SIG-M5 (cell line): ENCODE results near the gene SETD4.

ENCODE experiments used
- DNase-seq: peaks from one replicate; lab custom pipeline; 2025; lab: John Stamatoyannopoulos, UW

SETD4 gene

DNA sequence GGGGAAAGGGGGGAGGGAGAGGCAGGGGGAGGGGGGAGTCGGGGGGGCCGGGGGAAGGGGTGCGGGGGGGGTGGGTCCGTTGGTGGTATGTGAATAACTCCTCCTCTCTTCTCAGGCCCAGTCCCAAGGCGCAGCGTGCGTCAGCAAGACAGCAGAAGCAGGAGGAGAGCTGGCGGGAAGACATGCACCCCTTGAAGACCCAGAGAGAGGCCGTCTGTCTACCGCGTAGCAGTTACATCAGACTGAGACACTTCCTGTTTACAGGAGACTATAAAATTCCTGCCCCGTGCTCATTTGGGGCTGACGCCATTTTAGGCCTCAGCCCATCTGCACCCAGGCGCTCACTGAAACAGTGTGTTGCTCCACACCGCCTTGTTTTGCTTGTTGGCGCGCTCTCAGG, 55.3 kb downstream of the SETD4 start:
- DNase-seq: no peak

DNA sequence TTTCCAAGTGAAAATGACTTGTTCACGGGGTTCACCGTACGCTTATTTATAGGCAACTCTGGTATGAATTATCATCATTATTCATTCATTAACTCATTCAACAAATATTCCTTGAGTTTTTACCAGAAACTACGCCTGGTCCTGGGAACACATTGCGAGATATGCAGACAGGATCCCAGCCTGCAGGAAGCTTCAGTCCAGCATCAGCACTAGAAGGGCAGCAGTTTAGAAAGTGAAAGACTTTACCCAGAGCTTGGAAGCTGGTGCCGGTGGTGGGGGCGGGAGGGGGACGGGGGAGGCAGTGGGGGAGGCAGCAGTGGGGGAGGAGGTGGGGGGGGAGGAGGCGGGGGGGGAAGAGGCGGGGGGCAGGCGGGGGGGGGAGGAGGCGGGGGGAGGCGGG, 55.9 kb downstream of the SETD4 start:
- no peak for DNase-seq

DNA sequence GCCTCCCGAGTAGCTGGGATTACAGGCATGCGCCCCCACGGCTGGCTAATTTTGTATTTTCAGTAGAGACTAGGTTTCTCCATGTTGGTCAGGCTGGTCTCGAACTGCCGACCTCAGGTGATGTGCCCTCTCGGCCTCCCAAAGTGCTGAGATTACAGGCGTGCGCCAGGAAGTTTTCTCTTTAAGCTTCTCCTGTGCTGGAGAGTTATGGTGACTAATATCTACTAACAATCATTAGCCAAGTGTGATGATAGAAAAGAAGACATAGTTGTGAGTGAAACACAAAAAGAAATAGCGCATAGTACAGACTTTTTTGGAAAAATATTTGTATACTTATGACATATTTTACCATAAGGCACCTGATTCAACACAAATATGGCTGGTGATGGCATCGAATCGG, 56.5 kb downstream of the SETD4 start:
- DNase-seq: no peak

DNA sequence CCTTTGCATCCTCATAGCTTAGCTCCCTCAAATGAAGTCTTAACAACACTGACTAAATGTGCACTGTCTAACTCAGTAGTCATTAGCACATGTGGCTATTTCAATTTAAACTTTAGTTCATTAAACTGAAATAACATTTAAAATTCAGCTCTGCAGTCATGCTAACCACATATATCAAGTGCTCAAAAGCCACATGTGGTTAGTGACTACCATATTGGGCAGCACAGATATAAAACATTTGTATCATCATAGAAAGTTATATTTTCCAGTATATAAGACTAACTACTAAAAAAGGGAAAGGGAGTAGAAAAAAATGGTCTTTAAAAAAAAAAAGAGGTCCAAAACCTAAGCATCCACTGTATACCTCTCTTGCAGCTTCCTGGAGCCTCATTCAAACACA, 64.1 kb downstream of the SETD4 start:
- no peak for DNase-seq

DNA sequence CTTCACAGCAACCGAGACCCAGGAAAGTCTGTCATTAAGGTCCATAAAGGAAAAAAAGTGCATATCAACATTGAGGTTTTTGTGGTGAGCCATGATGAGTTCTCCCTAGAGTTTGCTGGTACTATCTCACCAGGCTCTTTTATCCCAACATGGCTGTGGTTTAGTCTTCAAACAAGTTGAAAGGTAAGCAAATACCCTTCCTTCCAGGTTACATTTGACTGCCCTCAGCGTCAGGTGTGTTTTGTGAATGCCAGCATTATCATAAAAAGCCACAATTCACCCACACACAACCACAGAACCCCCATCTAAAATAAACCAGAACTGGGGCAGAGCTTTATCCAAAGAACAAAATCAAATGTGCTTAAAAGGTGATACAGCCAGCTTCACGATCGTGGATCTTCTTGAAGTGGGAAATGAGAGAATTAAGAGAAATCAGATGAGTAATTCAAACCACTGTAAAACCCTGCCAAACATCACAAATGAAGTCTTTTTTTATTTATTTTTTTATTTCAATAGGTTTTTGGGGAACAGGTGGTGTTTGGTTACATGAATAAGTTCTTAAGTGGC, 64.7 kb downstream of the SETD4 start:
- DNase-seq: no peak

DNA sequence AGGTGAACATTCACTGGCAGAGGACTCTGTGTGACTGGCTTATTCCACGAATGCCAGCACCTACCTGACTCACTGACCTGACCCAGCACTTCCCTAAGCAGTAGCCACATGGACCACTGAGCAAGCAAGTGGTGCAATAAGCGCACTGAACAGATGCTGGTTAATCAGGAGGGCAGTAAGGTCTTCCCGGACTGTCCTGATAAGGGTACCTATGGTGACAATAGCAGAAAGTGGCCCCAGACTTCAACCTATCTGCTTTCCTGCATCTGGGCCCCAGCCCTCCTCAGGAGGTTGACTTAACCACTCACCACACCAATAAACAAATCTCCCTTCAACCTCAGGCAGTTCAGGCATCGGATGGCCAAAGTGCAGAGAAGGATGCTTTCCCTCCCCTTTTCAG, 65.7 kb downstream of the SETD4 start:
- DNase-seq: no peak

DNA sequence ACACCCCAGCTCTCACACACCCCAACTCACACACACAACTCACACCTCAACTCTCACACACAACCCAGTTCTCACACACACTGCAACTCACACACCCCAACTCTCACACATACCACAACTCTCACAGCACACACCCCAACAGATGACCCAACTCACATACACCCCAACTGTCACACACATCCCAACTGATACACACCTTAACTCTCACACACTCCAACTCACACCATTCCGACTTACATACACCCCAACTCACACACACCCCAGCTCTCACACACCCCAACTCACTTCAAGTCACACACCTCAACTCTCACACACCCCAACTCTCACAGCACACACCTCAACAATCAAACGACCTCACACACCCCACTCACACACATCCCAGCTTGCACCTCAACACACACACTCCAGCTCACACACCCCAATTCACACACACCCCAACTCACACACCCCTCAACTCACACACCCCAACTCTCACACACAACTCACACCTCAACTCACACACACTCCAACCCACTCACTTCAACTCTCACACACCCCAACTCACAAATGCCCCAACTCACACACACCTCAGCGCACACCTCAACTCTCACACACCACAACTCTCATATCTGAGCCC, 66.3 kb downstream of the SETD4 start:
- no peak for DNase-seq

DNA sequence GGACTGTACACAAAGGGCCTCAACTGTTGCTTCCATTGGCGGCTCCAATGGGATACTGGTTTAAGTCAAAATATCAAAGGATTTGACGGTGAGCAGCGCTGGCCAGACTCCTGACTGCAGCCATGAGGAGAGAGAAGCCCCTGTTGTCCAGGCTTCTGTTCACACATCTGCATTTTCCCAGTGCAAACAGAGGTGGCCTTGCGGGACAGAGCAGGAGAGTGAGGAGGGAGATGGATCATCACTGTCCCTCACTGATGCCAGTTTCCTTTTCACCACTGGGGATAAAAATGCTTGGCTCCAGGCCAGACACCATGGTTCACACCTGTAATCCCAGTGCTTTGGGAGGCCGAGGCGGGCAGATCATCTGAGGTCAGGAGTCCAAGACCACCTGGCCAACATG, 69.2 kb downstream of the SETD4 start:
- DNase-seq: no peak

DNA sequence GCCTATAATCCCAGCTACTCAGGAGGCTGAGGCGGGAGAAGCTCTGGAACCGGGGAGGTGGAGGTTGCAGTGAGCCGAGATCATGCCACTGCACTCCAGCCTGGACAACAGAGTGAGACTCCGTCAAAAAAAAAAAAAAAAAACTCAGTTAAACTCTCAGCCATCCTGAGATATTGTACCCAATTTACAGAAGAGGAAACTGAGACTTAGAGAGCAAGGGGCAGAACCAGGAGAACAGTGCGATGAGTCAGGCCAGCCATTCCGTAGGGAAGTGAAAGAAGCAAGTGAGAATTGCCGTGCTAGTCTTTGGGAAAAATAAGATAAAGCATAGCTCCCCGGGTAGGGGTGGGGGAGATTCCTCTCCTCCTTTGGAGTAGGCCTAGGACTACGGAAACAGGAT, 69.7 kb downstream of the SETD4 start:
- no peak for DNase-seq

DNA sequence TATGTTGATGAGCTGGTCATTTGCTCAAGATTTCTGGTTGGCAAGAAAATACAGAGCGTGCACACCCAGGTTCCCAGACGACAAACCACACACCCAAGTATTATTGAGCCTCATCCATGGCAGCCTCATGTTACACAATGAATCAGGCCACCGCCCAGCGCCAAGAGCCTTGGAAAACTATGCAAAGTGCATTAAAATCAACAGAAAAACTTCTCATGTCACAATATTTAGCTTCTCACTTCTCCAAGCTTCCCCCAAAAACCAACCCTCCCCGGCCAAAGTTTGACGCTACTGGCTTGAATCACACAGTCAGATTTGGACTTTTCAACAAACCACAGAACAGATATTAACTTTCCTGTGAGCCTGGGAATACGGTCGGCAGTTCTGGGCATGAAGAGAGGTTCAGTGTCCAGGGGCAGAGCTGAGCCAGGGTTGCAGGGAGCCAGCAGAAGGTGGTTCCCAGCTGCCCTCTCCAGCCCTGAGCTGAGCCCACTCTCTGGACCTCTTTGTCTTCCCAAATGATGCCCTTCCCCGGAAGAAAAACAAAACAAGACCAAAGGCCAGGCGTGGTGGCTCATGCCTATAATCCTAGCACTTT, 71.1 kb downstream of the SETD4 start:
- DNase-seq: no peak

DNA sequence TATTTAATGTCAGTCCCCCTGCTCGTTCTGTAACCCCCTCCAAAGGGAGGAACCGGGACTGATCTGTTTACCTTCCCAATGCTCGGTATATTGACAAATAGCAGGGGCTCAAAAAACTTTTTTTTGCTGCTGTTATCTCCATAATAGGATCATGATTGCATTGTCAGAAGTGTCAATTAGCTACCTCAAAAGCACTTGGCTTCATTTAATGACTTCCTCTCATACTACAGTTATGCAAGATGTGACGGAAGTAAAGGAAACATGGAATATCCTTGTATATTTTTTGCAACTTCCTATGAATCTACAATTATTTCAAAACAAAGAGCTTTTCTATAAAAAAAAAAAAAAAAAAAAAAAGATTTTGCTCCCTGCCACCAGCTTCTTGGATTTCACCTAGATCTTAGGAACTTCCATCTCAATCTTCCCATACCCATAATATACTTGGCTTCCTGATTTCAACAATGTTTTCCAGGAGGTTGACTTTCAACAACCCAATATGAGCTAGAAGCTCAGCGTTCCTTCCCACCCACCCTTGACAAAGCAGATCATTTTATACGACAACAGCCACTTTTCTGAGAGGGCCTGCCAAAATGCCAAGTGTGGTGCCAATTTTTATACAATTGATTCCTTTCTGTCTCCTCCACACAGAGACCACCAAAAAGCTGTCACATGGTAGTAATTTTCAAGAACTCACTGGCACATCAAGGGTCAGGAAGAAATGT, 71.7 kb downstream of the SETD4 start:
- DNase-seq: no peak

DNA sequence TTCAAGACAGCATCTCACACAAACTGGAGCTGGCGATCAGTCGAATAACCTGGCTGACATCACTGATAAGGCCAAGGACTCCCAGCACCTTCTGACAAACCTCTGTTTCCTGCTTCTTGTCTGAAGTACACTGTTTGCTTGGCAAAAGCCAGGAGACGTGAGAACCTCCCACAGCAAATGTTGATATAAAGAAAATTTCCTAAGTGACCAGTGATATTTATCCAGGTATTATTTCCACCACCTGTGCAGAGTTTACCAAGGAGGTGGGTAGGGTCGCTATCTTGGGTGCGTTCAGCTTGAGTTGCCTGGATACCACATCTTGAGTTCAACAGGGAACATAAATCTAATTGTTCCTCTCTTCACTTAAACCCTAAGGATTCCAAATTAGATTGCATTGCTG, 72.9 kb downstream of the SETD4 start:
- no peak for DNase-seq

DNA sequence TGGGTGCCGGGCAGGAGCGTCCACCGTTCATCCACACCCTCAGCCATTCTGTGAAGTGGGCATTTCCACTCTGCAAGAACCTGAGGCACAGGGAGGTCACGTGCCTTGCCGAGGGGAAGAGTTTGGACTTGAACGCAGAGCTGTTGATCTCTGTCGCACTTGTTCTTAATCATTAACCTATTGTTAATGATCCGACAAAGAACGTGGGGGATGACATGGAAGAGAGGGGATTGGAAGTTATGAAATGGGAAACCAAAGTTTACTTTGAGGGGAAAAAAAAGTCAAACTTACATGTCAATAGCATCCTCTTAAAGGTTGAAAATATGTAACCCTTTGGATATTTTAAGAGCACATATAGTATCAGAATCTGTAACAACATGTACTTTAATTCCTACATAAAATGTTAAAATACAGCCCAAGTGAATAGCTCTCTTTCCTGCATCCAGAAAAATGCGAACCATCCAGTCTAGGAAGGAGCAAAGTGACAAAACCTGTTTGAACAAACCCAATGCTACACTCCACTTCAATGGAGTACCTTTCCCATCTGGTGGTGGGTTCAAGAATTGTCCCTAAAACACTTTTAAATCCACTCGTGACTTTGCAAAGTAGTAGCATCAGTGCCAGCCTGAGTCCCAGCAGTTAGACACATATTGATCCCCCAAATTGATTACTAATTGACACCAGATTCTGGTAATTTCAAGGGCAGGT, 75.5 kb downstream of the SETD4 start:
- no peak for DNase-seq
